SU-DHL-6 (cell line): ENCODE measurements around the gene PCDHGC5.
A peak's percentile ranks its signal among the peaks of the same experiment; 100 is the strongest.

Experiments used
- EZH2phosphoT487 ChIP-seq: fragments of 200-600 bp; sonication (generic), shearing (Covaris generic); conservative IDR thresholded peaks from 2 replicates; pipeline ENCODE4 v1.6.1; 2018; ENCODE audit warnings: mild to moderate bottlenecking, antibody characterized with exemption, low read length, moderate library complexity, mixed read lengths
- TF ChIP-seq, protein P1 (sequence below): fragments of 200-600 bp; sonication (generic); IDR thresholded peaks from one replicate; pipeline ENCODE4 v1.5.1; 2017; ENCODE audit warnings: antibody characterized with exemption, mild to moderate bottlenecking, low read length, moderate library complexity; ENCODE audit not compliant: insufficient read depth, poor library complexity, severe bottlenecking

DNA sequence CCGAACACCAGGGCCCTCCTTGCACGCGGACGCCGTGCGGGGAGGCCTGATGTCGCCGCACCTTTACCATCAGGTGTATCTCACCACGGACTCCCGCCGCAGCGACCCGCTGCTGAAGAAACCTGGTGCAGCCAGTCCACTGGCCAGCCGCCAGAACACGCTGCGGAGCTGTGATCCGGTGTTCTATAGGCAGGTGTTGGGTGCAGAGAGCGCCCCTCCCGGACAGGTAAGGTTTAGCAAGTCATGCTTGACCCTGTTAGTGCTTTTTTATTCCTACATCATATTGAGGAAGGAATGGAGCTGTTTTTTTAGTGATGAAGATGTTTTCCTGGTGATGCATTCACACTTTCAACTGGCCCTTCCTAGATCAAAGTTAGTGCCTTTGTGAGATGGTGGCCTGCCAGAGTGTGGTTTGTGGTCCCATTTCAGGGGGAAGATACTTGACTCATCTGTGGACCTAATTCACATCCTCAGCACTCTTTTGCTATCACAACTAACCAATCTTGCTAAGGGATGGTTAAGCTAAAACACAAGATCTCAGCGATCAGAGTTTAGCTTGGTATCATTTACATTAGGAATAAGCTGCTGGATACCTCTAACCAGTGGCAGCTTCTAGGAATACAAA lies 10.4 kb upstream of the PCDHGC5 start:
- TF ChIP-seq, protein P1, sequence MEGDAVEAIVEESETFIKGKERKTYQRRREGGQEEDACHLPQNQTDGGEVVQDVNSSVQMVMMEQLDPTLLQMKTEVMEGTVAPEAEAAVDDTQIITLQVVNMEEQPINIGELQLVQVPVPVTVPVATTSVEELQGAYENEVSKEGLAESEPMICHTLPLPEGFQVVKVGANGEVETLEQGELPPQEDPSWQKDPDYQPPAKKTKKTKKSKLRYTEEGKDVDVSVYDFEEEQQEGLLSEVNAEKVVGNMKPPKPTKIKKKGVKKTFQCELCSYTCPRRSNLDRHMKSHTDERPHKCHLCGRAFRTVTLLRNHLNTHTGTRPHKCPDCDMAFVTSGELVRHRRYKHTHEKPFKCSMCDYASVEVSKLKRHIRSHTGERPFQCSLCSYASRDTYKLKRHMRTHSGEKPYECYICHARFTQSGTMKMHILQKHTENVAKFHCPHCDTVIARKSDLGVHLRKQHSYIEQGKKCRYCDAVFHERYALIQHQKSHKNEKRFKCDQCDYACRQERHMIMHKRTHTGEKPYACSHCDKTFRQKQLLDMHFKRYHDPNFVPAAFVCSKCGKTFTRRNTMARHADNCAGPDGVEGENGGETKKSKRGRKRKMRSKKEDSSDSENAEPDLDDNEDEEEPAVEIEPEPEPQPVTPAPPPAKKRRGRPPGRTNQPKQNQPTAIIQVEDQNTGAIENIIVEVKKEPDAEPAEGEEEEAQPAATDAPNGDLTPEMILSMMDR = peak; percentile 61
- TF ChIP-seq EZH2phosphoT487 = no peak
